IMR-90 (cell line): Measurements from ENCODE around the gene MIS18A. TPM values are rescaled to one million over a fixed set of nuclear protein-coding genes. Genes with fewer than 3 reads are reported as not detected.

Source experiments
- ATAC-seq: fragments of 200-7000 bp; cut with Tn5 transposase; 2 replicates; pipeline ENCODE4 v1.9.1; 2020; ENCODE audit warnings: low read depth, mild to moderate bottlenecking, moderate library complexity
- BruUV-seq: library from RNA; stranded (reverse); fragments of 400-500 nt; replicated peaks from 2 replicates; lab custom pipeline; 2021; lab: Mats Ljungman, UMichigan
- CTCF ChIA-PET: fragments of 300-600 bp; formaldehyde crosslinking; extraction: SDS; loops from one replicate; lab custom pipeline; 2021; ENCODE audit warnings: antibody characterized with exemption; lab: Yijun Ruan, JAX
- POLR2A ChIA-PET: fragments of 300-600 bp; sonication (Branson Sonifier 250); formaldehyde crosslinking; loops from one replicate; lab custom pipeline; 2022; ENCODE audit warnings: antibody characterized with exemption; ENCODE audit not compliant: unreplicated experiment; lab: Charles Lee
- DNase-seq: peaks from one replicate; pipeline ENCODE4 v3.0.0; 2013
- H2AFZ ChIP-seq: replicated peaks from 2 replicates; pipeline ENCODE3; 2013; ENCODE audit warnings: low read length, mild to moderate bottlenecking; ENCODE audit not compliant: poor library complexity
- H2AK5ac ChIP-seq: 2 replicates; pipeline ENCODE4 v1.6.1; 2013; ENCODE audit warnings: low read depth, low read length, inconsistent platforms
- H2AK9ac ChIP-seq: replicated peaks from 2 replicates; pipeline ENCODE3; 2013; ENCODE audit warnings: mild to moderate bottlenecking, low read depth, low read length, moderate library complexity; ENCODE audit not compliant: poor library complexity
- H2BK120ac ChIP-seq: 2 replicates; pipeline ENCODE4 v1.6.1; 2013; ENCODE audit warnings: low read depth, low read length, inconsistent platforms
- H2BK15ac ChIP-seq: 3 replicates; pipeline ENCODE4 v1.6.1; 2013; ENCODE audit warnings: low read depth, low read length, inconsistent platforms
- H2BK20ac ChIP-seq: 2 replicates; pipeline ENCODE4 v1.6.1; 2013; ENCODE audit warnings: low read depth, mild to moderate bottlenecking, inconsistent platforms, low read length, moderate library complexity
- H2BK5ac ChIP-seq: 2 replicates; pipeline ENCODE4 v1.6.1; 2013; ENCODE audit warnings: mild to moderate bottlenecking, low read depth, low read length, inconsistent platforms; ENCODE audit not compliant: poor library complexity, severe bottlenecking
- H3K14ac ChIP-seq: replicated peaks from 2 replicates; pipeline ENCODE4 v1.6.1; 2013; ENCODE audit warnings: low read depth, low read length, inconsistent platforms
- H3K18ac ChIP-seq: 2 replicates; pipeline ENCODE4 v1.6.1; 2013; ENCODE audit warnings: low read depth, low read length, control low read depth
- H3K23ac ChIP-seq: 2 replicates; pipeline ENCODE4 v1.6.1; 2013; ENCODE audit warnings: low read depth, low read length, inconsistent platforms
- H3K27ac ChIP-seq: 2 replicates; pipeline ENCODE4 v1.5.1; 2013; ENCODE audit warnings: mild to moderate bottlenecking, control low read depth, low read length; ENCODE audit not compliant: insufficient read depth
- H3K27me3 ChIP-seq: 2 replicates; pipeline ENCODE4 v1.6.1; 2013; ENCODE audit warnings: low read length; ENCODE audit not compliant: control insufficient read depth, insufficient read depth
- H3K36me3 ChIP-seq: 2 replicates; pipeline ENCODE4 v1.6.1; 2013; ENCODE audit warnings: low read length, mixed read lengths; ENCODE audit not compliant: control insufficient read depth, insufficient read depth
- H3K4ac ChIP-seq: 2 replicates; pipeline ENCODE4 v1.6.1; 2013; ENCODE audit warnings: low read depth, low read length, inconsistent platforms
- H3K4me1 ChIP-seq: 2 replicates; pipeline ENCODE4 v1.6.1; 2013; ENCODE audit warnings: low read length, mixed read lengths; ENCODE audit not compliant: control insufficient read depth, insufficient read depth
- H3K4me2 ChIP-seq: 2 replicates; pipeline ENCODE4 v1.6.1; 2013; ENCODE audit warnings: low read depth, mild to moderate bottlenecking, control low read depth, low read length, moderate library complexity
- H3K4me3 ChIP-seq: 2 replicates; pipeline ENCODE4 v1.5.1; 2013; ENCODE audit warnings: low read depth, mild to moderate bottlenecking, control low read depth, low read length, moderate library complexity; ENCODE audit not compliant: insufficient read depth
- H3K56ac ChIP-seq: 2 replicates; pipeline ENCODE4 v1.6.1; 2013; ENCODE audit warnings: low read length, inconsistent platforms; ENCODE audit not compliant: insufficient read depth; ENCODE audit errors: extremely low read depth
- H3K79me1 ChIP-seq, 2 experiments: 2 replicates each; pipeline ENCODE4 v1.6.1; 2013; ENCODE audit warnings: low read length in 2 of 2, inconsistent platforms in 1 of 2, low read depth in 1 of 2
- H3K9ac ChIP-seq: 2 replicates; pipeline ENCODE4 v1.6.1; 2013; ENCODE audit warnings: low read depth, low read length, control low read depth
- H3K9me1 ChIP-seq: 2 replicates; pipeline ENCODE4 v1.6.1; 2013; ENCODE audit warnings: low read length, inconsistent platforms; ENCODE audit not compliant: insufficient read depth
- H3K9me3 ChIP-seq: 2 replicates; pipeline ENCODE4 v1.6.1; 2013; ENCODE audit warnings: low read length; ENCODE audit not compliant: control insufficient read depth, insufficient read depth
- H4K20me1 ChIP-seq: 2 replicates; pipeline ENCODE4 v1.6.1; 2013; ENCODE audit warnings: low read length, inconsistent platforms; ENCODE audit not compliant: insufficient read depth
- H4K5ac ChIP-seq: 2 replicates; pipeline ENCODE4 v1.6.1; 2013; ENCODE audit warnings: mild to moderate bottlenecking, low read depth, low read length, control low read depth
- H4K8ac ChIP-seq, 2 experiments: 2 replicates each; pipeline ENCODE4 v1.6.1; 2013; ENCODE audit warnings: low read depth in 2 of 2, low read length in 2 of 2, control low read depth in 1 of 2, inconsistent platforms in 1 of 2
- H4K91ac ChIP-seq: 2 replicates; pipeline ENCODE4 v1.6.1; 2013; ENCODE audit warnings: low read depth, low read length, inconsistent platforms; ENCODE audit not compliant: insufficient read depth
- BHLHE40 ChIP-seq: fragments of 150-350 bp; IDR thresholded peaks from 2 replicates; pipeline ENCODE4 v1.6.1; 2016; ENCODE audit warnings: mild to moderate bottlenecking, low read depth, low read length
- CEBPB ChIP-seq: IDR thresholded peaks from 2 replicates; pipeline ENCODE4 v1.6.1; 2012; ENCODE audit warnings: low read depth, low read length, improper control_type of control experiment
- CHD1 ChIP-seq: IDR thresholded peaks from 2 replicates; pipeline ENCODE4 v1.6.1; 2012; ENCODE audit warnings: low read depth, low read length, improper control_type of control experiment
- CTCF ChIP-seq: conservative IDR thresholded peaks from 2 replicates; pipeline ENCODE4 v1.5.1; 2012; ENCODE audit warnings: mild to moderate bottlenecking, low read depth, low read length, improper control_type of control experiment
- ELK1 ChIP-seq: fragments of 150-350 bp; IDR thresholded peaks from 2 replicates; pipeline ENCODE4 v1.6.1; 2016; ENCODE audit warnings: low read depth, mild to moderate bottlenecking, low read length, moderate library complexity, borderline replicate concordance
- FOS ChIP-seq: fragments of 150-350 bp; IDR thresholded peaks from 2 replicates; pipeline ENCODE4 v1.6.1; 2016; ENCODE audit warnings: low read depth, low read length
- MAFK ChIP-seq: IDR thresholded peaks from 2 replicates; pipeline ENCODE4 v1.6.1; 2012; ENCODE audit warnings: low read depth, low read length, improper control_type of control experiment
- MAZ ChIP-seq: IDR thresholded peaks from 2 replicates; pipeline ENCODE4 v1.6.1; 2012; ENCODE audit warnings: low read depth, mild to moderate bottlenecking, low read length, improper control_type of control experiment, moderate library complexity, borderline replicate concordance
- MXI1 ChIP-seq: IDR thresholded peaks from 2 replicates; pipeline ENCODE4 v1.6.1; 2012; ENCODE audit warnings: low read depth, mild to moderate bottlenecking, low read length, moderate library complexity, borderline replicate concordance
- NFE2L2 ChIP-seq: fragments of 150-350 bp; IDR thresholded peaks from 2 replicates; pipeline ENCODE4 v1.6.1; 2016; ENCODE audit warnings: low read depth, mild to moderate bottlenecking, low read length
- POLR2A ChIP-seq: IDR thresholded peaks from 2 replicates; pipeline ENCODE4 v1.6.1; 2012; ENCODE audit warnings: mild to moderate bottlenecking, low read depth, low read length
- RAD21 ChIP-seq: IDR thresholded peaks from 2 replicates; pipeline ENCODE4 v1.6.1; 2012; ENCODE audit warnings: low read length, improper control_type of control experiment
- RCOR1 ChIP-seq: IDR thresholded peaks from 2 replicates; pipeline ENCODE4 v1.6.1; 2012; ENCODE audit warnings: mild to moderate bottlenecking, low read length, improper control_type of control experiment; ENCODE audit not compliant: insufficient replicate concordance
- RFX5 ChIP-seq: IDR thresholded peaks from 2 replicates; pipeline ENCODE4 v1.8.0; 2012; ENCODE audit warnings: low read depth, mild to moderate bottlenecking, low read length, moderate library complexity
- SMC3 ChIP-seq: fragments of 150-350 bp; IDR thresholded peaks from 2 replicates; pipeline ENCODE4 v1.6.1; 2016; ENCODE audit warnings: low read depth, mild to moderate bottlenecking, antibody characterized with exemption, low read length, moderate library complexity
- USF2 ChIP-seq: fragments of 150-350 bp; IDR thresholded peaks from 2 replicates; pipeline ENCODE4 v1.6.1; 2017; ENCODE audit warnings: mild to moderate bottlenecking, antibody characterized with exemption, low read length, low read depth
- WGBS, 2 experiments: methylation state at CpG; one replicate each; pipeline versions ENCODE4 v1.1.5 to v1.1.7; 2013; ENCODE audit warnings: missing lambda C conversion rate in 2 of 2; ENCODE audit not compliant: insufficient read length in 1 of 2; ENCODE audit errors: extremely low coverage in 2 of 2; 5-methylcytosine and 5-hydroxymethylcytosine counted together
- dilution Hi-C: fragments of 300-500 bp; cut with HindIII; formaldehyde crosslinking; loops from one replicate; pipeline ENCODE4 v1.14.3; 2018; ENCODE audit warnings: low sequenced_read_pairs; ENCODE audit not compliant: unreplicated experiment
- in situ Hi-C: fragments of 300-500 bp; cut with MboI; formaldehyde crosslinking; loops from 3 replicates; pipeline ENCODE4 v1.14.3; 2019; ENCODE audit warnings: low sequenced_read_pairs, inconsistent platforms, mixed read lengths
- intact Hi-C: fragments of 100-400 bp; cut with micrococcal nuclease; formaldehyde crosslinking; loops from 2 replicates; pipeline ENCODE4 v1.10.0; 2022
- polyA plus RNA-seq, 3 experiments: library from polyadenylated mRNA; depleted of rRNA; stranded (reverse); fragments of >200 nt; gene quantifications; 2 replicates each; pipeline ENCODE4 v1.2.3, GENCODE V29; 2012; ENCODE audit warnings: low replicate concordance in 1 of 3
- total RNA-seq: library from RNA; depleted of rRNA; stranded (reverse); fragments of >200 nt; gene quantifications from 2 replicates; pipeline ENCODE4 v1.2.3, GENCODE V29; 2012

Gene MIS18A
- total and polyA plus RNA-seq, 2 of the 4 experiments (the other 2 are of a cell fraction), result 4.5 to 7.6 TPM

- Histone ChIP-seq H3K56ac (no peak within 1 kb of the TSS), H3K4me2 (no peak within 1 kb of the TSS), H3K4me3 (no peak within 1 kb of the TSS), H3K9ac (no peak within 1 kb of the TSS), H2BK15ac (no peak within 1 kb of the TSS), H4K8ac (no peak within 1 kb of the TSS), H2BK5ac (no peak within 1 kb of the TSS), H3K14ac (no peak within 1 kb of the TSS), H2AK5ac (no peak within 1 kb of the TSS), H3K36me3 (peaks cover 8% of the 10 kb centered on the region), H3K9me1 (peaks cover 9% of the 10 kb centered on the region), H2BK120ac (no peak within 1 kb of the TSS), H3K4me1 (peaks cover 2% of the 10 kb centered on the region; the same call in 1 of the 2 replicates), H2AFZ (no peak within 1 kb of the TSS), H3K27ac (no peak within 1 kb of the TSS), H3K23ac (no peak within 1 kb of the TSS; the same call in 1 of the 2 replicates), H3K4ac (no peak within 1 kb of the TSS), H3K18ac (no peak within 1 kb of the TSS), H3K79me1 (no peaks in the 10 kb centered on the region), H2BK20ac (no peak within 1 kb of the TSS), H2AK9ac (no peak within 1 kb of the TSS), H4K20me1 (no peaks in the 10 kb centered on the region), H3K27me3 (no peaks in the 10 kb centered on the region), H4K91ac (no peak within 1 kb of the TSS), H3K9me3 (no peaks in the 10 kb centered on the region), H4K5ac (no peak within 1 kb of the TSS)
- in situ Hi-C loops, result no loop called here
- ChIA-PET POLR2A (no interaction called here), CTCF (no interaction called here)
- dilution Hi-C loops, result no loop called here
- ATAC-seq (no peak), DNase-seq (no peak)
- WGBS, 2 experiments, result 94% methylated on average over 7 of the region's 14 CpGs; no CpG with 5 or more reads in 1 of the 2 experiments
- TF ChIP-seq POLR2A (no peak), MAZ (no peak), CHD1 (no peak), CTCF (no peak), MAFK (no peak), SMC3 (no peak), ELK1 (no peak), BHLHE40 (no peak), NFE2L2 (no peak), RCOR1 (no peak), MXI1 (no peak), FOS (no peak), USF2 (no peak), RFX5 (no peak), RAD21 (no peak), CEBPB (no peak)
- intact Hi-C loops, result no loop called here
- BruUV-seq, result no TSS peak
Measured at GRCh38 chr21:32298658-32299081, 19.8 kb upstream of the MIS18A start, which contains the start of gene MRAP. MRAP (plus strand) TSS chr21:32298855; CDS start chr21:32298972, 117 bp downstream.
